ENCODE data around the gene CDK13. TPM values are rescaled to one million over a fixed set of nuclear protein-coding genes. Genes with fewer than 3 reads are reported as not detected.
"Not testable (repeated sequence)": the region's sequence is repeated elsewhere in the genome, so short reads cannot be mapped to it uniquely, and the experiment has no call there.

CDK13 gene
- total RNA-seq, 1 donor from 2014 or later: 58.8 TPM

- DNase-seq (ENCODE audit: low spot score): no peak
- TF ChIP-seq CTCF (IDR thresholded peaks at IDR 0.05): no peak
- no peaks in the 10 kb centered on the region for H3K27me3 Mint-ChIP-seq (ENCODE audit: low read depth)
- no peak overlapping the region for H3K4me3 Mint-ChIP-seq (ENCODE audit: unreplicated experiment)
- no peaks in the 10 kb centered on the region for H3K9me3 Mint-ChIP-seq (ENCODE audit: low read depth)
- peaks cover 17% of the 10 kb centered on the region for H3K4me1 Mint-ChIP-seq (ENCODE audit: low read depth)
- peaks cover 10% of the 10 kb centered on the region for H3K36me3 Mint-ChIP-seq (ENCODE audit: low read depth)
- peak overlapping the region; percentile 32 for H3K27ac Mint-ChIP-seq (ENCODE audit: unreplicated experiment)
These were observed 149.8 kb downstream of the CDK13 start for GRCh38 chr7:40099837-40100236.

GRCh38 chr7:40101201-40101600 is 151.1 kb downstream of the CDK13 start:
- Mint-ChIP-seq H3K27me3 (ENCODE audit: low read depth) (no peaks in the 10 kb centered on the region), H3K36me3 (ENCODE audit: low read depth) (peaks cover 3% of the 10 kb centered on the region), H3K9me3 (ENCODE audit: low read depth) (no peaks in the 10 kb centered on the region), H3K27ac (ENCODE audit: unreplicated experiment) (peak overlapping the region; percentile 69), H3K4me3 (ENCODE audit: unreplicated experiment) (no peak overlapping the region), H3K4me1 (ENCODE audit: low read depth) (peaks cover 17% of the 10 kb centered on the region)
- no peak for DNase-seq (ENCODE audit: low spot score)
- no peak for TF ChIP-seq CTCF (IDR thresholded peaks at IDR 0.05)

GRCh38 chr7:40102897-40103296 is 152.8 kb downstream of the CDK13 start:
- no peaks in the 10 kb centered on the region for H3K27me3 Mint-ChIP-seq (ENCODE audit: low read depth)
- no peak for DNase-seq (ENCODE audit: low spot score)
- H3K36me3 Mint-ChIP-seq (ENCODE audit: low read depth): no peaks in the 10 kb centered on the region
- TF ChIP-seq CTCF (IDR thresholded peaks at IDR 0.05): no peak
- H3K4me1 Mint-ChIP-seq (ENCODE audit: low read depth): peaks cover 12% of the 10 kb centered on the region
- H3K9me3 Mint-ChIP-seq (ENCODE audit: low read depth): no peaks in the 10 kb centered on the region
- H3K27ac Mint-ChIP-seq (ENCODE audit: unreplicated experiment): no peak overlapping the region
- H3K4me3 Mint-ChIP-seq (ENCODE audit: unreplicated experiment): no peak overlapping the region

- no peaks in the 10 kb centered on the region for H3K9me3 Mint-ChIP-seq (ENCODE audit: low read depth)
- no peak overlapping the region for H3K4me3 Mint-ChIP-seq (ENCODE audit: unreplicated experiment)
- H3K4me1 Mint-ChIP-seq (ENCODE audit: low read depth): peaks cover 10% of the 10 kb centered on the region
- H3K27ac Mint-ChIP-seq (ENCODE audit: unreplicated experiment): peak overlapping the region; percentile 77
- TF ChIP-seq CTCF (IDR thresholded peaks at IDR 0.05): no peak
- no peak for DNase-seq (ENCODE audit: low spot score)
- no peaks in the 10 kb centered on the region for H3K27me3 Mint-ChIP-seq (ENCODE audit: low read depth)
- H3K36me3 Mint-ChIP-seq (ENCODE audit: low read depth): no peaks in the 10 kb centered on the region
These were observed 155.9 kb downstream of the CDK13 start for GRCh38 chr7:40105879-40106473.

- no peak for TF ChIP-seq CTCF (IDR thresholded peaks at IDR 0.05)
- Mint-ChIP-seq H3K4me1 (ENCODE audit: low read depth) (peaks cover 2% of the 10 kb centered on the region), H3K9me3 (ENCODE audit: low read depth) (no peaks in the 10 kb centered on the region), H3K36me3 (ENCODE audit: low read depth) (peaks cover 6% of the 10 kb centered on the region), H3K27me3 (ENCODE audit: low read depth) (no peaks in the 10 kb centered on the region), H3K4me3 (ENCODE audit: unreplicated experiment) (no peak overlapping the region), H3K27ac (ENCODE audit: unreplicated experiment) (no peak overlapping the region)
- no peak for DNase-seq (ENCODE audit: low spot score)
These were observed 165.9 kb downstream of the CDK13 start for GRCh38 chr7:40115936-40116335.

GRCh38 chr7:40117199-40117598 is 167.1 kb downstream of the CDK13 start:
- not testable (repeated sequence) for H3K27me3 Mint-ChIP-seq (ENCODE audit: low read depth); H3K4me1 Mint-ChIP-seq (ENCODE audit: low read depth); H3K9me3 Mint-ChIP-seq (ENCODE audit: low read depth); H3K27ac Mint-ChIP-seq (ENCODE audit: unreplicated experiment); H3K4me3 Mint-ChIP-seq (ENCODE audit: unreplicated experiment); H3K36me3 Mint-ChIP-seq (ENCODE audit: low read depth); DNase-seq (ENCODE audit: low spot score)

GRCh38 chr7:40118201-40118600 is 168.1 kb downstream of the CDK13 start:
- not testable (repeated sequence) for H3K36me3 Mint-ChIP-seq (ENCODE audit: low read depth); DNase-seq (ENCODE audit: low spot score); H3K4me3 Mint-ChIP-seq (ENCODE audit: unreplicated experiment); H3K4me1 Mint-ChIP-seq (ENCODE audit: low read depth); H3K9me3 Mint-ChIP-seq (ENCODE audit: low read depth); H3K27me3 Mint-ChIP-seq (ENCODE audit: low read depth)
- peak overlapping the region; percentile 2 for H3K27ac Mint-ChIP-seq (ENCODE audit: unreplicated experiment)
